Small intestine (tissue), 7 donors: Measurements from ENCODE around the gene MADD. TPM values are rescaled to one million over a fixed set of nuclear protein-coding genes. Genes with fewer than 3 reads are reported as not detected.

Source experiments
- DNase-seq, 2 donors: peaks; one replicate each; pipeline versions ENCODE4 v3.0.0 to v3.0.0-alpha.2; 2013
- FAIRE-seq: peaks from 2 replicates; lab custom pipeline; 2012; peaks lifted over from hg19 to GRCh38; lab: Jason Lieb, UNC
- H3K27ac ChIP-seq, 3 donors: one replicate each; pipeline ENCODE4 v1.5.1; 2013; ENCODE audit warnings: low read length in 2 of 3, mild to moderate bottlenecking in 2 of 3, control low read depth in 1 of 3, inconsistent platforms in 1 of 3, low read depth in 1 of 3, moderate library complexity in 1 of 3
- H3K27me3 ChIP-seq, 3 donors: one replicate each; pipeline ENCODE4 v1.6.1; 2013; ENCODE audit warnings: low read length in 3 of 3, inconsistent platforms in 1 of 3; ENCODE audit not compliant: control insufficient read depth in 3 of 3, insufficient read depth in 3 of 3
- H3K36me3 ChIP-seq, 3 donors: one replicate each; pipeline ENCODE4 v1.6.1; 2013; ENCODE audit warnings: low read length in 3 of 3, inconsistent platforms in 1 of 3, low read depth in 1 of 3, mild to moderate bottlenecking in 1 of 3, moderate library complexity in 1 of 3; ENCODE audit not compliant: control insufficient read depth in 3 of 3, insufficient read depth in 2 of 3
- H3K4me1 ChIP-seq, 3 donors: one replicate each; pipeline ENCODE4 v1.6.1; 2013; ENCODE audit warnings: low read length in 2 of 3, inconsistent platforms in 1 of 3, low read depth in 1 of 3, mild to moderate bottlenecking in 1 of 3, moderate library complexity in 1 of 3; ENCODE audit not compliant: control insufficient read depth in 3 of 3, insufficient read depth in 2 of 3
- H3K4me3 ChIP-seq, 3 donors: one replicate each; pipeline ENCODE4 v1.5.1; 2013; ENCODE audit warnings: low read length in 3 of 3, control low read depth in 1 of 3, inconsistent platforms in 1 of 3, low read depth in 1 of 3, mild to moderate bottlenecking in 1 of 3, moderate library complexity in 1 of 3
- H3K9me3 ChIP-seq, 2 donors: one replicate each; pipeline ENCODE4 v1.6.1; 2013; ENCODE audit warnings: low read depth in 1 of 2, low read length in 1 of 2; ENCODE audit not compliant: control insufficient read depth in 2 of 2, insufficient read depth in 1 of 2
- WGBS, 3 donors: extraction: QIAGEN DNeasy Blood & Tissue Kit; methylation state at CpG; one replicate each; pipeline ENCODE4 v1.1.7; 2013; 5-methylcytosine and 5-hydroxymethylcytosine counted together
- polyA plus RNA-seq, 4 donors: library from polyadenylated mRNA; stranded (reverse) in 3 of 4; unstranded in 1 of 4; fragments of 200-250 nt in 3 of 4; fragments of 120-200 nt in 1 of 4; gene quantifications; one replicate each; pipeline versions ENCODE4 v1.2.1 to v1.2.3, GENCODE V29; 2013
- donor health status: healthy with polysubstance abuse.
- donor health status: control.
- donor health status: control.
- donor health status: Bipolar disorder and iron deficiency.
- donor health status: healthy.

Gene MADD
- polyA plus RNA-seq, 4 donors, result 19.2 to 45.1 (median 25.8) TPM

GRCh38 chr11:47359162-47359561 lies 89.2 kb downstream of the MADD start:
- DNase-seq, result no peak
- no peak overlapping the region for H3K4me3 ChIP-seq
- H3K9me3 ChIP-seq, result no peaks in the 10 kb centered on the region
- no peak overlapping the region for H3K27ac ChIP-seq
- 82 to 97% (median 89%) methylated on average over 7 of the region's 7 CpGs for WGBS, 3 donors
- H3K4me1 ChIP-seq, result no peaks in the 10 kb centered on the region
- peaks cover 0 to 3% (median 0%) of the 10 kb centered on the region in 3 donors for H3K36me3 ChIP-seq
- FAIRE-seq, result no peak
- no peaks in the 10 kb centered on the region for H3K27me3 ChIP-seq

GRCh38 chr11:47359586-47359985 lies 89.7 kb downstream of the MADD start:
- 70 to 86% (median 80%) methylated on average over 15 to 17 of the region's 17 CpGs for WGBS, 3 donors
- H3K4me1 ChIP-seq, result no peaks in the 10 kb centered on the region
- DNase-seq (no peak), FAIRE-seq (no peak)
- no peak overlapping the region for H3K4me3 ChIP-seq
- no peak overlapping the region for H3K27ac ChIP-seq
- no peaks in the 10 kb centered on the region for H3K9me3 ChIP-seq
- no peaks in the 10 kb centered on the region for H3K27me3 ChIP-seq
- H3K36me3 ChIP-seq, result peaks cover 0 to 3% (median 0%) of the 10 kb centered on the region in 3 donors

- 93 to 95% (median 93%) methylated on average over 15 of the region's 15 CpGs for WGBS, 3 donors
- no peaks in the 10 kb centered on the region for H3K9me3 ChIP-seq
- H3K27me3 ChIP-seq, result no peaks in the 10 kb centered on the region
- FAIRE-seq (no peak), DNase-seq (no peak)
- no peak overlapping the region for H3K4me3 ChIP-seq
- no peak overlapping the region for H3K27ac ChIP-seq
- peaks cover 0 to 3% (median 0%) of the 10 kb centered on the region in 3 donors for H3K36me3 ChIP-seq
- H3K4me1 ChIP-seq, result no peaks in the 10 kb centered on the region
Observed at GRCh38 chr11:47360341-47360740, 90.4 kb downstream of the MADD start.

DNA sequence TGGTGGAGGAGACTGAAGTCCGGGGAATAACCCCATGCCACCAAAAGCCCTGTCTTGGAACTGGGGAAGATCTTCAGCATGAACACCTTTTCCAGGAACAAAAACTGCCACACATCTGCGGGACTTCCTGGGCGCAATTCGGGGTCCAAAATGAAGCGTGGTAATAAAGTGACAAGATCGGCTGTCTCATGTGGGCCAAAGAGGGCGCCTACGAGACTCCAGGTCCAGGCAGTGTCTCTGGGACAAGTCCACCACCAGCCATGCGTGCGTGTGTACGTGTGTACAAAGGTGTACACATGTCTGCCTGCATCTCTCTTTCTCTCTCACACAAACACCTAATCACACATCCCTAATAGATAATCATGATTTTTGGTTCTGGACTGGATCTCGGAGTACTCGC lies 91.5 kb downstream of the MADD start:
- DNase-seq (no peak), FAIRE-seq (no peak)
- 83 to 84% (median 83%) methylated on average over 13 of the region's 13 CpGs for whole genome bisulfite sequencing, 3 donors
- Histone ChIP-seq H3K36me3 (peaks cover 0 to 3% (median 0%) of the 10 kb centered on the region in 3 donors), H3K27ac (no peak overlapping the region), H3K9me3 (no peaks in the 10 kb centered on the region), H3K27me3 (no peaks in the 10 kb centered on the region), H3K4me3 (no peak overlapping the region), H3K4me1 (no peaks in the 10 kb centered on the region)

- DNase-seq, result no peak
- H3K27me3 ChIP-seq, result no peaks in the 10 kb centered on the region
- no peak overlapping the region for H3K27ac ChIP-seq
- no peaks in the 10 kb centered on the region for H3K9me3 ChIP-seq
- no peak overlapping the region for H3K4me3 ChIP-seq
- no peak for FAIRE-seq
- H3K4me1 ChIP-seq, result no peaks in the 10 kb centered on the region
- 38 to 56% (median 45%) methylated on average over 1 of the region's 1 CpG for WGBS, 3 donors
- no peaks in the 10 kb centered on the region for H3K36me3 ChIP-seq
Observed at GRCh38 chr11:47366020-47366490, 96.1 kb downstream of the MADD start.

DNA sequence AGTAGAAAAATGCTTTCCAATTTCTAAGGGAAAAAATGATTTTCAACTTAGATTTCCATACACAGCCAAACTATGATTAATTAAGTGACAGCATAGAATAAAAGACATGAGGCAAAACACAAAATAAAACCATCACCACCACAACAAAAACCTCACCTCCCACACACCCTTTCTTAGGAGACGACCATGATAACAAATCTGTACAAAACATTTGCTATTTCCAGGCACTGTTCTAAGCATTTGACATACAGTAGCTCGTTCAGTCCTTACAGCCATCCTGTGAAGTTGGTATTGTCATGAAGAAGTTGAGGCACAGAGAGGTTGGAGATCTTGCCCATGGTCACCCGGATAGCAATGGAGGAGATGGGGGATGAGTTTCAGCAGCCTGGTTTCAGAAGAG lies 99.7 kb downstream of the MADD start:
- DNase-seq (no peak), FAIRE-seq (no peak)
- Histone ChIP-seq H3K4me1 (no peaks in the 10 kb centered on the region), H3K27ac (no peak overlapping the region), H3K9me3 (no peaks in the 10 kb centered on the region), H3K36me3 (no peaks in the 10 kb centered on the region), H3K27me3 (no peaks in the 10 kb centered on the region), H3K4me3 (no peak overlapping the region)
- whole genome bisulfite sequencing, 3 donors, result 47 to 54% (median 50%) methylated on average over 3 of the region's 3 CpGs

DNA sequence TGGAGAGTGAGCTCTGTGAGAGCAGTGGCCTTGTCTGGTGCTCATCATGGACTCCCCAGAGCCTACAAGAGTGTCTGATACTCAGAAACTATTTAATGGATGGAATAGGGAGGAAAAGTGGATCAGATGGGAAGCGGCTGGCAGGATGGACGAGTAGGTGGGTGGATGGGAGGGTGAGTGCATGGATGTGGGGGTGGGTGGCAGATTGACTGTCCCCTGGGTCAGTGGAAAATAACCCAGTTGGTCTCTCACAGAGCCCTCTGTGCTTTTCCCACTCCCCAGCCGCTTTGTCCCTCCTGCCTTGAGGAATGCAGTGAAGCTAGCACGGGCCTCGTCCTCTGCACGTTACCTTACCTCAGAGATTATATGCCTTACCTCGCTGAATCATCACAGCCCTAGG lies 102.5 kb downstream of the MADD start:
- H3K9me3 ChIP-seq, result no peaks in the 10 kb centered on the region
- H3K4me3 ChIP-seq, result no peak overlapping the region
- H3K4me1 ChIP-seq, result no peaks in the 10 kb centered on the region
- WGBS, 3 donors, result 76 to 81% (median 77%) methylated on average over 7 of the region's 7 CpGs
- H3K27ac ChIP-seq, result no peak overlapping the region
- H3K36me3 ChIP-seq, result no peaks in the 10 kb centered on the region
- DNase-seq (no peak), FAIRE-seq (no peak)
- no peaks in the 10 kb centered on the region for H3K27me3 ChIP-seq

DNA sequence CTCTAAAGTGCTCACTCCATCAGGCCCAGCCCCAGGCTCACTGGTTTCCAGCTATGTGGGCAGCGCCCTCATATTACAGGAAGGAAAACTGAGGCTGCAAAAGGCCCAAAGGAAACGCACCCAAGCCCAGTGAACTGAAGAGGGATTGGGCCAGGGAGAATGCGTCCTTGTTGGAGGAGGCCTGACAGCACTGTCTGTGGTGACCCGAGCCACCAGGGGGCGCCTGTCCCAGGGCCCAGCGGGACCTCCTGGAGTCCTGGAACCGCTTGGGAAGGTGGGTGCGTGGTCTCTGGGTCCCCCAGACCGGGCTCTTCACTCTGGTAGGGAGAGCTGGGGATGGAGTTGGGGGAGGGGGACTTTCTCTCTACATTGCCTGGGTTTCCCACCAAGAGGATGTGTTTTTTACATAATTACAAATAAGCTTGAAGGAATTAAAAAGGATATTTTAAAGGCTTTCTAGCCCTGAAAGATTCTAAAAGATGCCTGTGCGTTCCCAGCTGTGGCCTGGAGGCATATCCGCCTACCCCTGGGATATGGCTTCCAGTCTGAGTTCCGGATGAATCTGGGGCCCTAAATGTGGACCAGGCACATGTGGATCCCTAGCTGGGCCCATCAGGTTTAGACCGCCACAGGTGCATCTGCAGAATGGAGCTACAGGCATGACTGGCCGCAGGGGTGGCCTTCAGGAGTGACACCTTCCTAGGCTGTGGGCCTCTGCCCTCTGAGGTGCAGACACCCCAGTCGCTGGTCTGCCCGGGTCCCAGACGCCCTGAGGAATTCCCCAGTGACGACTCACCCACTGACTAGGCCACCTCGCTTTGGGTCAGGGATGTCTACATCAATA lies 104.2 kb downstream of the MADD start:
- no peak for FAIRE-seq
- peak; percentile 71 to 82 for DNase-seq
- Histone ChIP-seq H3K36me3 (no peaks in the 10 kb centered on the region), H3K27me3 (no peaks in the 10 kb centered on the region), H3K4me1 (no peaks in the 10 kb centered on the region), H3K27ac (no peak overlapping the region), H3K9me3 (no peaks in the 10 kb centered on the region), H3K4me3 (no peak overlapping the region)
- WGBS, 3 donors, result 37 to 41% (median 40%) methylated on average over 19 of the region's 19 CpGs
